HepG2 (cell line): Measurements from ENCODE around the gene KCNT2. TPM values are rescaled to one million over a fixed set of nuclear protein-coding genes. Genes with fewer than 3 reads are reported as not detected.

Experiments
- ATAC-seq: fragments of 200-7000 bp; cut with Tn5 transposase; 3 replicates; pipeline ENCODE4 v1.9.1; 2020; ENCODE audit warnings: mild to moderate bottlenecking, moderate library complexity
- BruUV-seq: library from RNA; stranded (reverse); fragments of 400-500 nt; replicated peaks from 2 replicates; lab custom pipeline; 2021; lab: Mats Ljungman, UMichigan
- CTCF ChIA-PET: fragments of 300-600 bp; formaldehyde crosslinking; extraction: SDS; loops from one replicate; lab custom pipeline; 2021; ENCODE audit warnings: low total read pairs, inconsistent platforms, low intra/inter-chr PET ratio; lab: Yijun Ruan, JAX
- POLR2A ChIA-PET: fragments of 350-600 bp; sonication (Branson Sonifier 250); formaldehyde crosslinking; loops from one replicate; lab custom pipeline; 2020; ENCODE audit warnings: antibody characterized with exemption, inconsistent platforms; lab: Yijun Ruan, JAX
- DNase-seq: peaks from one replicate; pipeline ENCODE4 v3.0.0-alpha.2; 2015; ENCODE audit warnings: low spot score
- FAIRE-seq: peaks from 3 replicates; lab custom pipeline; 2011; peaks lifted over from hg19 to GRCh38; lab: Jason Lieb, UNC
- H2AFZ ChIP-seq: one replicate; pipeline ENCODE4 v1.6.1; 2011; ENCODE audit warnings: low read length, inconsistent platforms
- H3K27ac ChIP-seq: fragments of 300-600 bp; 3 replicates; pipeline ENCODE4 v1.8.0; 2011; ENCODE audit warnings: mixed run types, mild to moderate bottlenecking, mixed read lengths, low read length, inconsistent platforms; ENCODE audit not compliant: insufficient read depth; ENCODE audit errors: extremely low read length
- H3K27me3 ChIP-seq, 2 experiments: fragments of 200-600 bp in 1 of 2; 2 replicates in 1 of 2; 3 replicates in 1 of 2; pipeline versions ENCODE4 v1.6.0 to v1.8.0; 2011; ENCODE audit warnings: low read length in 2 of 2, mild to moderate bottlenecking in 2 of 2, moderate library complexity in 2 of 2, inconsistent platforms in 1 of 2; ENCODE audit not compliant: insufficient read depth in 2 of 2, control insufficient read depth in 1 of 2
- H3K36me3 ChIP-seq, 2 experiments: fragments of 200-600 bp in 1 of 2; replicated peaks in 1 of 2; 2 replicates in 1 of 2; 3 replicates in 1 of 2; pipeline versions ENCODE4 v1.5.1 to v1.8.0; 2011; ENCODE audit warnings: low read length in 2 of 2, inconsistent platforms in 1 of 2; ENCODE audit not compliant: insufficient read depth in 2 of 2, control insufficient read depth in 1 of 2
- H3K4me1 ChIP-seq: 2 replicates; pipeline ENCODE4 v1.5.1; 2012; ENCODE audit warnings: low read length, inconsistent platforms; ENCODE audit not compliant: insufficient read depth
- H3K4me2 ChIP-seq: 2 replicates; pipeline ENCODE4 v1.6.0; 2011; ENCODE audit warnings: low read depth, low read length, inconsistent platforms
- H3K4me3 ChIP-seq, 3 experiments: fragments of 200-600 bp in 1 of 3; sonication (generic), shearing (Covaris generic) in 1 of 3; replicated peaks in 1 of 3; 2 replicates each; pipeline ENCODE4 v1.5.1; 2011 to 2016; ENCODE audit warnings: low read length in 3 of 3, inconsistent platforms in 2 of 3, low read depth in 2 of 3, mild to moderate bottlenecking in 2 of 3, control low read depth in 1 of 3, mixed read lengths in 1 of 3; ENCODE audit not compliant: insufficient read depth in 1 of 3
- H3K79me2 ChIP-seq: one replicate; pipeline ENCODE4 v1.6.1; 2011; ENCODE audit warnings: low read length, inconsistent platforms; ENCODE audit not compliant: insufficient read depth
- H3K9ac ChIP-seq: 2 replicates; pipeline ENCODE4 v1.6.0; 2011; ENCODE audit warnings: mild to moderate bottlenecking, low read depth, low read length, inconsistent platforms; ENCODE audit not compliant: insufficient read depth
- H3K9me3 ChIP-seq: 2 replicates; pipeline ENCODE4 v1.5.1; 2012; ENCODE audit warnings: mild to moderate bottlenecking, low read length
- H4K20me1 ChIP-seq: 2 replicates; pipeline ENCODE4 v1.6.0; 2011; ENCODE audit warnings: inconsistent platforms, mild to moderate bottlenecking, low read length, moderate library complexity; ENCODE audit not compliant: insufficient read depth
- ARID4A ChIP-seq: sonication (generic); formaldehyde crosslinking; IDR thresholded peaks from 2 replicates; pipeline ENCODE4 v1.5.0; 2020; ENCODE audit warnings: mild to moderate bottlenecking, missing genetic modification reagents, borderline replicate concordance
- BORCS8-MEF2B ChIP-seq: sonication (generic); formaldehyde crosslinking; IDR thresholded peaks from 2 replicates; pipeline ENCODE4 v1.8.0; 2022; ENCODE audit warnings: mild to moderate bottlenecking, missing genetic modification reagents
- ERF ChIP-seq: IDR thresholded peaks from 2 replicates; pipeline ENCODE4 v1.6.1; 2018; ENCODE audit warnings: missing biosample characterization, missing genetic modification reagents
- FOXP4 ChIP-seq: sonication (generic); formaldehyde crosslinking; IDR thresholded peaks from 2 replicates; pipeline ENCODE4 v1.4.0; 2020; ENCODE audit warnings: missing genetic modification reagents
- GMEB2 ChIP-seq: IDR thresholded peaks from 2 replicates; pipeline ENCODE4 v1.6.1; 2016; ENCODE audit warnings: missing biosample characterization, missing genetic modification reagents, low read depth
- KDM5A ChIP-seq: fragments of 200-600 bp; sonication (generic); IDR thresholded peaks from 2 replicates; pipeline ENCODE4 v1.7.0; 2018; ENCODE audit warnings: antibody characterized with exemption, mild to moderate bottlenecking, low read length, borderline replicate concordance
- POGZ ChIP-seq: sonication (generic); formaldehyde crosslinking; IDR thresholded peaks from 2 replicates; pipeline ENCODE4 v1.4.0; 2020; ENCODE audit warnings: mild to moderate bottlenecking, missing genetic modification reagents
- SMAD3 ChIP-seq: sonication (generic); formaldehyde crosslinking; IDR thresholded peaks from 2 replicates; pipeline ENCODE4 v1.4.0; 2020; ENCODE audit warnings: missing genetic modification reagents
- TEF ChIP-seq: sonication (generic); formaldehyde crosslinking; IDR thresholded peaks from 2 replicates; pipeline ENCODE4 v1.5.0; 2020; ENCODE audit warnings: missing genetic modification reagents
- TFDP1 ChIP-seq: IDR thresholded peaks from 2 replicates; pipeline ENCODE4 v1.6.1; 2016; ENCODE audit warnings: missing compliant biosample characterization, missing genetic modification reagents, borderline replicate concordance
- TP53 ChIP-seq: sonication (generic); formaldehyde crosslinking; conservative IDR thresholded peaks from 2 replicates; pipeline ENCODE4 v1.4.0; 2020; ENCODE audit warnings: missing genetic modification reagents
- ZBTB2 ChIP-seq: sonication (generic); formaldehyde crosslinking; IDR thresholded peaks from 2 replicates; pipeline ENCODE4 v1.8.0; 2022; ENCODE audit warnings: low read depth, missing genetic modification reagents
- ZNF274 ChIP-seq: sonication (generic); formaldehyde crosslinking; IDR thresholded peaks from 2 replicates; pipeline ENCODE4 v1.5.1; 2020; ENCODE audit warnings: mild to moderate bottlenecking, missing genetic modification reagents
- ZNF652 ChIP-seq: IDR thresholded peaks from 2 replicates; pipeline ENCODE4 v1.6.1; 2016; ENCODE audit warnings: low read depth, borderline replicate concordance
- WGBS: methylation state at CpG from one replicate; pipeline ENCODE4 v1.1.6; 2017; ENCODE audit warnings: low lambda C conversion rate; 5-methylcytosine and 5-hydroxymethylcytosine counted together
- in situ Hi-C: cut with HindIII; loops from 2 replicates; pipeline ENCODE4 v1.10.0; 2017; ENCODE audit warnings: low pct_unique_long_range_greater_than_20kb; ENCODE audit not compliant: extremely low pct_ligation_motif_present
- intact Hi-C: fragments of 100-400 bp; cut with micrococcal nuclease; formaldehyde crosslinking; loops from one replicate; pipeline ENCODE4 v1.10.0; 2022; ENCODE audit not compliant: unreplicated experiment
- polyA plus RNA-seq, 8 experiments: library from polyadenylated mRNA; depleted of rRNA in 3 of 8; stranded (reverse) in 7 of 8; unstranded in 1 of 8; fragments of >200 nt; fragmentation: Illumina TruSeq in 4 of 8; extraction: Trizol in 4 of 8; gene quantifications; 2 replicates each; pipeline versions ENCODE4 v1.2.1 to v1.2.3, GENCODE V29; 2011 to 2016; ENCODE audit warnings: low read depth in 4 of 8, missing spikeins in 1 of 8, mixed read lengths in 1 of 8; ENCODE audit not compliant: insufficient read depth in 1 of 8
- total RNA-seq, 5 experiments: library from RNA; depleted of rRNA; stranded (reverse); fragments of >200 nt; fragmentation: Illumina TruSeq; extraction: Trizol; gene quantifications; 2 replicates each; pipeline ENCODE4 v1.2.3, GENCODE V29; 2016; ENCODE audit warnings: low read depth in 1 of 5

KCNT2 gene
- total and polyA plus RNA-seq, 2 of the 13 experiments (the other 11 are each of a cell fraction or from before 2014, with no cell fraction given) = not detected

- POLR2A ChIA-PET = no interaction called here
- no peak for FAIRE-seq
- no peak overlapping the region for H3K27ac ChIP-seq
- H4K20me1 ChIP-seq = no peaks in the 10 kb centered on the region
- ATAC-seq = no peak
- intact Hi-C loops = no loop called here
- DNase-seq = no peak
- H3K4me1 ChIP-seq = peaks cover 54% of the 10 kb centered on the region
- BruUV-seq = no TSS peak
- H3K36me3 ChIP-seq = no peaks in the 10 kb centered on the region
- in situ Hi-C loops = no loop called here
- no peaks in the 10 kb centered on the region for H3K79me2 ChIP-seq
- no peak overlapping the region for H3K4me2 ChIP-seq
- H3K9ac ChIP-seq = no peak overlapping the region
- H3K9me3 ChIP-seq = no peaks in the 10 kb centered on the region
- no peak overlapping the region for H3K4me3 ChIP-seq
- WGBS = 93% methylated on average over 3 of the region's 3 CpGs
- CTCF ChIA-PET = no interaction called here
- H3K27me3 ChIP-seq = no peaks in the 10 kb centered on the region
- H2AFZ ChIP-seq = no peak overlapping the region
- TF ChIP-seq GMEB2 (no peak), TEF (CRISPR knock-in tag) (no peak), KDM5A (no peak), SMAD3 (CRISPR knock-in tag) (no peak), FOXP4 (CRISPR knock-in tag) (no peak), TFDP1 (no peak), ARID4A (no peak), ZBTB2 (CRISPR knock-in tag) (no peak), POGZ (CRISPR knock-in tag) (no peak), ZNF274 (CRISPR knock-in tag) (no peak), ERF (CRISPR knock-in tag) (no peak), ZNF652 (CRISPR knock-in tag) (no peak), BORCS8-MEF2B (CRISPR knock-in tag) (no peak), TP53 (no peak)
Observed at GRCh38 chr1:196442366-196442765, 165.9 kb downstream of the KCNT2 start.
